ENCODE measurements around the gene CADM3. TPM values are rescaled to one million over a fixed set of nuclear protein-coding genes. Genes with fewer than 3 reads are reported as not detected.

Gene CADM3
- total RNA-seq, 1 experiment from 2014 or later = 0.28 TPM

DNA sequence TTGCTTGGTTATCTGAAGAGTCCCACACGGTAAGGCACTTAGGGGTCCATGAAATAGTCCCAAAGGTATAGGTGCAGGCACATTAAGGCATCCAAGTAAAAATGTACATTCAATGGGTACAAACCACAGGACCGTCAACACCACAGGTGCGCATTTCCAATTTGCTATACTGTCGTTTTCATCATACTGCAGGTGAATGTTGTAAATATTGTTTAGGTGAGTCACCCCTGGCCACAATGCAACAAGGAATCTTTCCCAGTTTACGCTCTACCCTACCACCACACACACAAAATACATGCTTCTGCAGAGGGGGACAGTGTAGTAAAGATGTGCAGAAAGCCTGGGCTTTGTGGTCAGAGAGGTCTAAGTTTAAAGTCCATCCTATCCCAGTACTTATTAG is 13.7 kb downstream of the CADM3 start:
- ChIA-PET CTCF (no interaction called here), POLR2A (no interaction called here)
- H3K27me3 ChIP-seq (ENCODE audit: control insufficient read depth, insufficient read depth, low read length) = peaks cover 15% of the 10 kb centered on the region
- H3K9me3 ChIP-seq (ENCODE audit: control insufficient read depth, insufficient read depth, low read depth, low read length) = no peaks in the 10 kb centered on the region
- no peak overlapping the region for H3K4me3 ChIP-seq (ENCODE audit: low read depth in 2 of 2, low read length in 2 of 2)
- in situ Hi-C loops (cut with HindIII; ENCODE audit: low pct_unique_long_range_greater_than_20kb, low sequenced_read_pairs) (no loop called here), intact Hi-C loops (cut with micrococcal nuclease; ENCODE audit: unreplicated experiment) (no loop called here)
- no peaks in the 10 kb centered on the region for H3K36me3 ChIP-seq (ENCODE audit: control insufficient read depth, insufficient read depth, low read length)
- ATAC-seq = no peak
- no peak for DNase-seq (ENCODE audit: low read depth, low spot score)
- H3K4me1 ChIP-seq (ENCODE audit: control insufficient read depth, insufficient read depth, low read length) = no peaks in the 10 kb centered on the region
- TF ChIP-seq POLR2AphosphoS5 (IDR thresholded peaks at IDR 0.05; ENCODE audit: low read depth, low read length) (no peak), TCF7L2 (IDR thresholded peaks at IDR 0.05; ENCODE audit: low read depth, low read length) (no peak), SIN3A (IDR thresholded peaks at IDR 0.05; ENCODE audit: borderline replicate concordance, insufficient read depth, low read depth, low read length) (no peak)
- TF ChIP-seq, protein P1, sequence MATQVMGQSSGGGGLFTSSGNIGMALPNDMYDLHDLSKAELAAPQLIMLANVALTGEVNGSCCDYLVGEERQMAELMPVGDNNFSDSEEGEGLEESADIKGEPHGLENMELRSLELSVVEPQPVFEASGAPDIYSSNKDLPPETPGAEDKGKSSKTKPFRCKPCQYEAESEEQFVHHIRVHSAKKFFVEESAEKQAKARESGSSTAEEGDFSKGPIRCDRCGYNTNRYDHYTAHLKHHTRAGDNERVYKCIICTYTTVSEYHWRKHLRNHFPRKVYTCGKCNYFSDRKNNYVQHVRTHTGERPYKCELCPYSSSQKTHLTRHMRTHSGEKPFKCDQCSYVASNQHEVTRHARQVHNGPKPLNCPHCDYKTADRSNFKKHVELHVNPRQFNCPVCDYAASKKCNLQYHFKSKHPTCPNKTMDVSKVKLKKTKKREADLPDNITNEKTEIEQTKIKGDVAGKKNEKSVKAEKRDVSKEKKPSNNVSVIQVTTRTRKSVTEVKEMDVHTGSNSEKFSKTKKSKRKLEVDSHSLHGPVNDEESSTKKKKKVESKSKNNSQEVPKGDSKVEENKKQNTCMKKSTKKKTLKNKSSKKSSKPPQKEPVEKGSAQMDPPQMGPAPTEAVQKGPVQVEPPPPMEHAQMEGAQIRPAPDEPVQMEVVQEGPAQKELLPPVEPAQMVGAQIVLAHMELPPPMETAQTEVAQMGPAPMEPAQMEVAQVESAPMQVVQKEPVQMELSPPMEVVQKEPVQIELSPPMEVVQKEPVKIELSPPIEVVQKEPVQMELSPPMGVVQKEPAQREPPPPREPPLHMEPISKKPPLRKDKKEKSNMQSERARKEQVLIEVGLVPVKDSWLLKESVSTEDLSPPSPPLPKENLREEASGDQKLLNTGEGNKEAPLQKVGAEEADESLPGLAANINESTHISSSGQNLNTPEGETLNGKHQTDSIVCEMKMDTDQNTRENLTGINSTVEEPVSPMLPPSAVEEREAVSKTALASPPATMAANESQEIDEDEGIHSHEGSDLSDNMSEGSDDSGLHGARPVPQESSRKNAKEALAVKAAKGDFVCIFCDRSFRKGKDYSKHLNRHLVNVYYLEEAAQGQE (IDR thresholded peaks at IDR 0.05; ENCODE audit: insufficient read depth in 1 of 2, low read depth in 2 of 2, low read length in 1 of 2) = no peak
- TF ChIP-seq, protein P2, sequence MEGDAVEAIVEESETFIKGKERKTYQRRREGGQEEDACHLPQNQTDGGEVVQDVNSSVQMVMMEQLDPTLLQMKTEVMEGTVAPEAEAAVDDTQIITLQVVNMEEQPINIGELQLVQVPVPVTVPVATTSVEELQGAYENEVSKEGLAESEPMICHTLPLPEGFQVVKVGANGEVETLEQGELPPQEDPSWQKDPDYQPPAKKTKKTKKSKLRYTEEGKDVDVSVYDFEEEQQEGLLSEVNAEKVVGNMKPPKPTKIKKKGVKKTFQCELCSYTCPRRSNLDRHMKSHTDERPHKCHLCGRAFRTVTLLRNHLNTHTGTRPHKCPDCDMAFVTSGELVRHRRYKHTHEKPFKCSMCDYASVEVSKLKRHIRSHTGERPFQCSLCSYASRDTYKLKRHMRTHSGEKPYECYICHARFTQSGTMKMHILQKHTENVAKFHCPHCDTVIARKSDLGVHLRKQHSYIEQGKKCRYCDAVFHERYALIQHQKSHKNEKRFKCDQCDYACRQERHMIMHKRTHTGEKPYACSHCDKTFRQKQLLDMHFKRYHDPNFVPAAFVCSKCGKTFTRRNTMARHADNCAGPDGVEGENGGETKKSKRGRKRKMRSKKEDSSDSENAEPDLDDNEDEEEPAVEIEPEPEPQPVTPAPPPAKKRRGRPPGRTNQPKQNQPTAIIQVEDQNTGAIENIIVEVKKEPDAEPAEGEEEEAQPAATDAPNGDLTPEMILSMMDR (IDR thresholded peaks at IDR 0.05) = no peak
- no peak overlapping the region for H3K27ac ChIP-seq (ENCODE audit: low read length)
- BruUV-seq (replicated peaks) = no TSS peak

DNA sequence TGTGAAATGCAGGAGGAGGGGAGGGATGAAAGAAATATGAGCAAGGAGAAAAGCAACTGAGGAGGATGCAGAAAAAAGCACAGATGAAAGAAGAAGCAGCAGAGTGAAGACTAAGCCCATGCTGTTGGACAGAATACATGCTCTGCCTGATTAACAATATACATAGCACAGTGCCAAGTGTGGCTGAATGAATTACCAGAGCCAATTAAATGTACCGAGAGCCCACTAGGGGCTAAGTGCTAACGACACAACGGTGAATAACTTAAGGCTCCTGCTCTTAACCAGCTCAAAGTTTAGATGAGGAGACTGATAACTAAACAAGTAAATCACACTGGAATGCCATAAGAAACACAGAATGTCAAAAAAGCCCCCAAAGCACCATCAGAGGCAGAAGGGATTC is 15.6 kb downstream of the CADM3 start:
- no TSS peak for BruUV-seq (replicated peaks)
- Histone ChIP-seq H3K4me1 (ENCODE audit: control insufficient read depth, insufficient read depth, low read length) (no peaks in the 10 kb centered on the region), H3K27me3 (ENCODE audit: control insufficient read depth, insufficient read depth, low read length) (peaks cover 21% of the 10 kb centered on the region), H3K4me3 (ENCODE audit: low read depth in 2 of 2, low read length in 2 of 2) (no peak overlapping the region), H3K36me3 (ENCODE audit: control insufficient read depth, insufficient read depth, low read length) (no peaks in the 10 kb centered on the region), H3K27ac (ENCODE audit: low read length) (no peak overlapping the region), H3K9me3 (ENCODE audit: control insufficient read depth, insufficient read depth, low read depth, low read length) (no peaks in the 10 kb centered on the region)
- TF ChIP-seq, protein P2 (IDR thresholded peaks at IDR 0.05) = no peak
- TF ChIP-seq, protein P1 (IDR thresholded peaks at IDR 0.05; ENCODE audit: insufficient read depth in 1 of 2, low read depth in 2 of 2, low read length in 1 of 2) = no peak
- TF ChIP-seq POLR2AphosphoS5 (IDR thresholded peaks at IDR 0.05; ENCODE audit: low read depth, low read length) (no peak), TCF7L2 (IDR thresholded peaks at IDR 0.05; ENCODE audit: low read depth, low read length) (no peak), SIN3A (IDR thresholded peaks at IDR 0.05; ENCODE audit: borderline replicate concordance, insufficient read depth, low read depth, low read length) (no peak)
- POLR2A ChIA-PET = no interaction called here
- CTCF ChIA-PET = no interaction called here
- in situ Hi-C loops (cut with HindIII; ENCODE audit: low pct_unique_long_range_greater_than_20kb, low sequenced_read_pairs) (no loop called here), intact Hi-C loops (cut with micrococcal nuclease; ENCODE audit: unreplicated experiment) (no loop called here)
- DNase-seq (ENCODE audit: low read depth, low spot score) = no peak
- ATAC-seq = no peak
